GM12878 (cell line): ENCODE results near the gene PI4KA. TPM values are rescaled to one million over a fixed set of nuclear protein-coding genes. Genes with fewer than 3 reads are reported as not detected.

Source experiments
- NRF1 ChIP-seq: conservative IDR thresholded peaks from 2 replicates; pipeline ENCODE4 v1.6.1; 2011; ENCODE audit warnings: mild to moderate bottlenecking, low read depth, low read length, improper control_type of control experiment
- polyA plus RNA-seq, 11 experiments: library from polyadenylated mRNA; depleted of rRNA in 4 of 11; unstranded in 6 of 11; stranded (reverse) in 5 of 11; fragments of >200 nt; fragmentation: Nextera tagmentation in 4 of 11; fragmentation: Illumina TruSeq in 1 of 11; extraction: Ambion mirVana in 4 of 11; extraction: Trizol in 1 of 11; gene quantifications; 1 replicate in 1 of 11; 2 replicates in 10 of 11; pipeline versions ENCODE4 v1.2.1 to v1.2.3, GENCODE V29; 2011 to 2016; ENCODE audit warnings: inconsistent platforms in 2 of 11, missing spikeins in 2 of 11, low read depth in 1 of 11
- total RNA-seq, 4 experiments: library from RNA; depleted of rRNA in 3 of 4; stranded (reverse); fragments of >200 nt in 3 of 4; fragmentation: Illumina TruSeq in 1 of 4; extraction: Trizol in 1 of 4; gene quantifications; 2 replicates each; pipeline versions ENCODE4 v1.2.1 to v1.2.3, GENCODE V29; 2013 to 2021
- TF ChIP-seq, protein P1 (sequence below): fragments of 450-650 bp; formaldehyde crosslinking; IDR thresholded peaks from 2 replicates; pipeline ENCODE4 v1.4.0; 2020; ENCODE audit warnings: mild to moderate bottlenecking, moderate library complexity
- TF ChIP-seq, protein P2 (sequence below): IDR thresholded peaks from 2 replicates; pipeline ENCODE4 v1.6.1; 2011; ENCODE audit warnings: low read depth, low read length, improper control_type of control experiment, borderline replicate concordance
- TF ChIP-seq, protein P3 (sequence below): fragments of 450-650 bp; formaldehyde crosslinking; IDR thresholded peaks from 2 replicates; pipeline ENCODE4 v1.5.0; 2022; ENCODE audit warnings: mild to moderate bottlenecking, missing genetic modification characterization
- TF ChIP-seq, protein P4 (sequence below): fragments of 450-650 bp; IDR thresholded peaks from 2 replicates; pipeline ENCODE4 v1.6.1; 2016; ENCODE audit warnings: mild to moderate bottlenecking
- TF ChIP-seq, protein P5 (sequence below): fragments of 450-650 bp; formaldehyde crosslinking; IDR thresholded peaks from 2 replicates; pipeline ENCODE4 v1.4.0; 2022; ENCODE audit warnings: mild to moderate bottlenecking, moderate library complexity

PI4KA gene
- total and polyA plus RNA-seq, 10 of the 15 experiments (the other 5 are each of a cell fraction or from before 2014, with no cell fraction given), result 4.2 to 78.4 (median 42.1) TPM

DNA sequence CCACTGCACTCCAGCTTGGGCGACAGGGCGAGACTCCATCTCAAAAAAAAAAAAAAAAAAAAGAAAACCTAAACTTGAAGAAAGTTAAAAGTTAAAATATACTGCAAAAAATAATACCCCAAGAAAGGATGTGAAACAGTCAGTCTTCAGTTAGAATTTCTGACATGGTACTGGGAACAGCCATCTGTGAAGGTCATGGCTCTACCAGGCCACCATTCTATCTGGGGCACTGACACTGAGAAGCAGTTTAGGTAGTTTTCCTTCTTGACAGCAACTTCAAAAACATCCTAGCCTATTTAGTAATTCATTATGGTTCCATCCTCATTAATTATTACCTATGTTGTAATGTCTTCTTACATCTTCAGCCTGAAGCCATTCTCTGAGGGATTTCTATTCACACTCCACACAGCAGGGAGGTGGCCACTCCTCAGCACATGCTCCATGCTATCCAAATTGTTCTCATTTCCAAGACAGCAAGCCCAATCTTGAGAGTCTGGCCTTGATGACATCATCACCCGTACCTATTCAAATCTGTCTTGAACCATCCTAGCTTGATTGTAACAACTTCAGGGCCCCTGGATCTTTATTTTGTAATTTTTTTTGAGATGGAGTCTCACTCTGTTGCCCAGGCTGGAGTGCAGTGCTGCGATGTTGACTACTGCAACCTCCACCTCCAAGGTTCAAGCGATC lies 46.5 kb downstream of the PI4KA start (continued):
- TF ChIP-seq, protein P1, sequence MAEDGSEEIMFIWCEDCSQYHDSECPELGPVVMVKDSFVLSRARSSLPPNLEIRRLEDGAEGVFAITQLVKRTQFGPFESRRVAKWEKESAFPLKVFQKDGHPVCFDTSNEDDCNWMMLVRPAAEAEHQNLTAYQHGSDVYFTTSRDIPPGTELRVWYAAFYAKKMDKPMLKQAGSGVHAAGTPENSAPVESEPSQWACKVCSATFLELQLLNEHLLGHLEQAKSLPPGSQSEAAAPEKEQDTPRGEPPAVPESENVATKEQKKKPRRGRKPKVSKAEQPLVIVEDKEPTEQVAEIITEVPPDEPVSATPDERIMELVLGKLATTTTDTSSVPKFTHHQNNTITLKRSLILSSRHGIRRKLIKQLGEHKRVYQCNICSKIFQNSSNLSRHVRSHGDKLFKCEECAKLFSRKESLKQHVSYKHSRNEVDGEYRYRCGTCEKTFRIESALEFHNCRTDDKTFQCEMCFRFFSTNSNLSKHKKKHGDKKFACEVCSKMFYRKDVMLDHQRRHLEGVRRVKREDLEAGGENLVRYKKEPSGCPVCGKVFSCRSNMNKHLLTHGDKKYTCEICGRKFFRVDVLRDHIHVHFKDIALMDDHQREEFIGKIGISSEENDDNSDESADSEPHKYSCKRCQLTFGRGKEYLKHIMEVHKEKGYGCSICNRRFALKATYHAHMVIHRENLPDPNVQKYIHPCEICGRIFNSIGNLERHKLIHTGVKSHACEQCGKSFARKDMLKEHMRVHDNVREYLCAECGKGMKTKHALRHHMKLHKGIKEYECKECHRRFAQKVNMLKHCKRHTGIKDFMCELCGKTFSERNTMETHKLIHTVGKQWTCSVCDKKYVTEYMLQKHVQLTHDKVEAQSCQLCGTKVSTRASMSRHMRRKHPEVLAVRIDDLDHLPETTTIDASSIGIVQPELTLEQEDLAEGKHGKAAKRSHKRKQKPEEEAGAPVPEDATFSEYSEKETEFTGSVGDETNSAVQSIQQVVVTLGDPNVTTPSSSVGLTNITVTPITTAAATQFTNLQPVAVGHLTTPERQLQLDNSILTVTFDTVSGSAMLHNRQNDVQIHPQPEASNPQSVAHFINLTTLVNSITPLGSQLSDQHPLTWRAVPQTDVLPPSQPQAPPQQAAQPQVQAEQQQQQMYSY, result no peak
- TF ChIP-seq, protein P2, sequence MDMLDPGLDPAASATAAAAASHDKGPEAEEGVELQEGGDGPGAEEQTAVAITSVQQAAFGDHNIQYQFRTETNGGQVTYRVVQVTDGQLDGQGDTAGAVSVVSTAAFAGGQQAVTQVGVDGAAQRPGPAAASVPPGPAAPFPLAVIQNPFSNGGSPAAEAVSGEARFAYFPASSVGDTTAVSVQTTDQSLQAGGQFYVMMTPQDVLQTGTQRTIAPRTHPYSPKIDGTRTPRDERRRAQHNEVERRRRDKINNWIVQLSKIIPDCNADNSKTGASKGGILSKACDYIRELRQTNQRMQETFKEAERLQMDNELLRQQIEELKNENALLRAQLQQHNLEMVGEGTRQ, result no peak
- no peak for TF ChIP-seq NRF1
- TF ChIP-seq, protein P3, sequence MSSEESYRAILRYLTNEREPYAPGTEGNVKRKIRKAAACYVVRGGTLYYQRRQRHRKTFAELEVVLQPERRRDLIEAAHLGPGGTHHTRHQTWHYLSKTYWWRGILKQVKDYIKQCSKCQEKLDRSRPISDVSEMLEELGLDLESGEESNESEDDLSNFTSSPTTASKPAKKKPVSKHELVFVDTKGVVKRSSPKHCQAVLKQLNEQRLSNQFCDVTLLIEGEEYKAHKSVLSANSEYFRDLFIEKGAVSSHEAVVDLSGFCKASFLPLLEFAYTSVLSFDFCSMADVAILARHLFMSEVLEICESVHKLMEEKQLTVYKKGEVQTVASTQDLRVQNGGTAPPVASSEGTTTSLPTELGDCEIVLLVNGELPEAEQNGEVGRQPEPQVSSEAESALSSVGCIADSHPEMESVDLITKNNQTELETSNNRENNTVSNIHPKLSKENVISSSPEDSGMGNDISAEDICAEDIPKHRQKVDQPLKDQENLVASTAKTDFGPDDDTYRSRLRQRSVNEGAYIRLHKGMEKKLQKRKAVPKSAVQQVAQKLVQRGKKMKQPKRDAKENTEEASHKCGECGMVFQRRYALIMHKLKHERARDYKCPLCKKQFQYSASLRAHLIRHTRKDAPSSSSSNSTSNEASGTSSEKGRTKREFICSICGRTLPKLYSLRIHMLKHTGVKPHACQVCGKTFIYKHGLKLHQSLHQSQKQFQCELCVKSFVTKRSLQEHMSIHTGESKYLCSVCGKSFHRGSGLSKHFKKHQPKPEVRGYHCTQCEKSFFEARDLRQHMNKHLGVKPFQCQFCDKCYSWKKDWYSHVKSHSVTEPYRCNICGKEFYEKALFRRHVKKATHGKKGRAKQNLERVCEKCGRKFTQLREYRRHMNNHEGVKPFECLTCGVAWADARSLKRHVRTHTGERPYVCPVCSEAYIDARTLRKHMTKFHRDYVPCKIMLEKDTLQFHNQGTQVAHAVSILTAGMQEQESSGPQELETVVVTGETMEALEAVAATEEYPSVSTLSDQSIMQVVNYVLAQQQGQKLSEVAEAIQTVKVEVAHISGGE (CRISPR knock-in tag), result no peak
- TF ChIP-seq, protein P4, sequence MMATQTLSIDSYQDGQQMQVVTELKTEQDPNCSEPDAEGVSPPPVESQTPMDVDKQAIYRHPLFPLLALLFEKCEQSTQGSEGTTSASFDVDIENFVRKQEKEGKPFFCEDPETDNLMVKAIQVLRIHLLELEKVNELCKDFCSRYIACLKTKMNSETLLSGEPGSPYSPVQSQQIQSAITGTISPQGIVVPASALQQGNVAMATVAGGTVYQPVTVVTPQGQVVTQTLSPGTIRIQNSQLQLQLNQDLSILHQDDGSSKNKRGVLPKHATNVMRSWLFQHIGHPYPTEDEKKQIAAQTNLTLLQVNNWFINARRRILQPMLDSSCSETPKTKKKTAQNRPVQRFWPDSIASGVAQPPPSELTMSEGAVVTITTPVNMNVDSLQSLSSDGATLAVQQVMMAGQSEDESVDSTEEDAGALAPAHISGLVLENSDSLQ, result no peak
- TF ChIP-seq, protein P5, sequence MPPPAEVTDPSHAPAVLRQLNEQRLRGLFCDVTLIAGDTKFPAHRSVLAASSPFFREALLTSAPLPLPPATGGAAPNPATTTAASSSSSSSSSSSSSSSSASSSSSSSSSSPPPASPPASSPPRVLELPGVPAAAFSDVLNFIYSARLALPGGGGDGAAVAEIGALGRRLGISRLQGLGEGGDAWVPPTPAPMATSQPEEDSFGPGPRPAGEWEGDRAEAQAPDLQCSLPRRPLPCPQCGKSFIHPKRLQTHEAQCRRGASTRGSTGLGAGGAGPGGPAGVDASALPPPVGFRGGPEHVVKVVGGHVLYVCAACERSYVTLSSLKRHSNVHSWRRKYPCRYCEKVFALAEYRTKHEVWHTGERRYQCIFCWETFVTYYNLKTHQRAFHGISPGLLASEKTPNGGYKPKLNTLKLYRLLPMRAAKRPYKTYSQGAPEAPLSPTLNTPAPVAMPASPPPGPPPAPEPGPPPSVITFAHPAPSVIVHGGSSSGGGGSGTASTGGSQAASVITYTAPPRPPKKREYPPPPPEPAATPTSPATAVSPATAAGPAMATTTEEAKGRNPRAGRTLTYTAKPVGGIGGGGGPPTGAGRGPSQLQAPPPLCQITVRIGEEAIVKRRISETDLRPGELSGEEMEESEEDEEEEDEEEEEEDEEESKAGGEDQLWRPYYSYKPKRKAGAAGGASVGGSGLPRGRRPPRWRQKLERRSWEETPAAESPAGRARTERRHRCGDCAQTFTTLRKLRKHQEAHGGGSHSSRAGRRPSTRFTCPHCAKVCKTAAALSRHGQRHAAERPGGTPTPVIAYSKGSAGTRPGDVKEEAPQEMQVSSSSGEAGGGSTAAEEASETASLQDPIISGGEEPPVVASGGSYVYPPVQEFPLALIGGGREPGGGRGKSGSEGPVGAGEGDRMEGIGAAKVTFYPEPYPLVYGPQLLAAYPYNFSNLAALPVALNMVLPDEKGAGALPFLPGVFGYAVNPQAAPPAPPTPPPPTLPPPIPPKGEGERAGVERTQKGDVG (CRISPR knock-in tag), result no peak
